Stimulated activated naive CD4-positive, alpha-beta T cell treated with Interleukin-2 at 50 U/mL for 16 hours (primary cell): ENCODE measurements around the gene IGFBP1.
"Not testable (repeated sequence)": the region's sequence is repeated elsewhere in the genome, so short reads cannot be mapped to it uniquely, and the experiment has no call there.

ENCODE experiments used
- DNase-seq: peaks from one replicate; lab custom pipeline; 2025; lab: John Stamatoyannopoulos, UW

IGFBP1 gene

DNA sequence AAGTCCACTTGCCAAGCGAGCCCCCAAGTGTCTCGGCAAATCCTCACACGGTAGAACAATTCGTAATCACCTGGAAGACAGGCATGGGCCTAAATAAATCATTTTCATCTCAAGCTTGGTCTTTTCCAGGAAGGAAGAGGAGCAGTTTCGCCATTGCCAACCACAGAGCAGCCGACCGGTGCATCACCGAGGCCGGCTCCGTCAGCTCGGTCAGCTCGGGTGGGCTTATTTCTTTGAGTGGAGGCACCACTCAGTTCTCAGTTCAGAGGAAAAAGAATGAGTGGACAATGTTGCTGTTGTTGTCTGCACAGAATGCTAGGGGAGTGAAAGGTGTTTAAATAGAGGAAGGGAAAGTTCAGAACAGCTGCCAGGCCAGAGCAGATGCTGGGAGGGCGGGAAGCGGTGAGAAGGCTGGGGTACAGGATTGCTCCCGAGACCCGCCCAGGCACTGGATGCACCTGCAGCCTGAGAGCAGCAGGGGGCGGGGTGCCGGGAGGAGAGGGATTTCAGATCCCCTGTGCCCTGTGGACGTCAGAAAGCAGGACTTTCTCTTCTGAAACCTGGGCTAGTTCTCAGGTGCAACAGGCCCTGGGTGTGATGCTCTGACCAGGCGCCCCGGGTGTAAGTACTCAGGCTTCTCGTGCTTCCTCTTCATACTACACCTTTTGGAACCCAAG is 50.5 kb downstream of the IGFBP1 start:
- DNase-seq, result no peak

DNA sequence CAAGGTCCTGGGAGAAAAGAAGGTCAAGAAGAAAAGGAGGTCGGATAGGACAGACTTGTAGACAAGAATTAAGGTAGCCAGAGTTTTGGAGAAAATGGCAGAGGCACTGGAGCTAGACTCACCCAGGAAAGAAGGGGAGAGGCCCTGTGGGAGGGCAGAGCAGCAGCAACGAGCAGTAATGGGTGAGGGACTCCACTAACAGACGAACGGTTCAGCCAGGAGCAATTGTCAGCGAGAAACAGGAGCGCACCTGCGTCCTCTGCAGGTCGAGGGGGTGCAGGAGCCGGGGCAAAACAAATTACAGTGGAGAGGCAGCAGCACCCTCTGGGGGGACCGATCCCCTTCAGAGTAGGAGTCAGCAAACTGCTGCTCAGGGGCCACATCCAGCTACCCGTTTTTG is 51.3 kb downstream of the IGFBP1 start:
- DNase-seq, result no peak

DNA sequence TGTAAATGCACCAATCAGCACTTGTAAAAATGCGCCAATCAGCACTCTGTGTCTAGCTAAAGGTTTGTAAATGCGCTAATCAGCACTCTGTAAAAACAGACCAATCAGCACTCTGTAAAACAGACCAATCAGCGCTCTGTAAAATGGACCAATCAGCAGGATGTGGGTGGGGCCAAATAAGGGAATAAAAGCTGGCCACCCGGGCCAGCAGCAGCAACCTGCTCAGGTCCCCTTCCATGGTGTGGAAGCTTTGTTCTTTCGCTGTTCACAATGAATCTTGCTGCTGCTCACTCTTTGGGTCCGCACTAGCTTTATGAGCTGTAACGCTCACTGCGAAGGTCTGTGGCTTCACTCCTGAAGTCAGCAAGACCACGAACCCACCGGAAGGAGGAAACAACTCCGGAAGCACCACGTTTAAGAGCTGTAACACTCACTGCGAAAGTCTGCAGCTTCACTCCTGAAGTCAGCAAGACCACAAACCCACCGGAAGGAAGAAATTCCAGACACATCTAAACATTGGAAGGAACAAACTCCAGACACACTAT is 52.0 kb downstream of the IGFBP1 start:
- DNase-seq, result not testable (repeated sequence)

DNA sequence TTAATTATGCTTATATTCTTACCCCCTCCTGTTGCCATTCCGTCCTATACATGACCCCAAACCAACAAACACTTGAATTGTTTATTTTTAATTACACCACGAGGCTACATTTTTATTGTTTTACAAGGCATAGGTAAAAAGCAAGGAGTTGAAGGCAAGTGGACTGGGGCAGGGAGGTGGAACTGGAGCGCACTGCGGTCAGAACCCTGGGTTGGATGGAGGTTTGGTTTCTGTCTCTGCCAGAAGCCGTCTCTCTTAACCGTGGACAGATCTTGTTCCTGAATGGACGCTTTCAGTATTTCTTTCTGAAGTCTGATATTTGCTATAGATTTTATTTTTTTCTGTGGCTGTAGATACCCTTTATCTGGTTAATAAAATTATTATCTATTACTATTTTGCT is 52.7 kb downstream of the IGFBP1 start:
- no peak for DNase-seq
